Ovary (tissue), 9 donors: ENCODE results near the gene PRLR. TPM values are rescaled to one million over a fixed set of nuclear protein-coding genes. Genes with fewer than 3 reads are reported as not detected.

ENCODE experiments used
- DNase-seq, 5 donors: peaks; one replicate each; pipeline ENCODE4 v3.0.0-alpha.2; 2019 to 2020
- H3K27ac ChIP-seq, 2 donors: fragments of 200-600 bp; one replicate each; pipeline versions ENCODE4 v1.5.1 to v1.8.0; 2019 to 2022
- H3K27me3 ChIP-seq: fragments of 200-600 bp; one replicate; pipeline ENCODE4 v1.8.0; 2022
- H3K36me3 ChIP-seq: fragments of 200-600 bp; sonication (generic); one replicate; pipeline ENCODE4 v1.5.1; 2019
- H3K4me1 ChIP-seq: one replicate; pipeline ENCODE4 v1.8.1; 2013; ENCODE audit warnings: mild to moderate bottlenecking, moderate library complexity; ENCODE audit not compliant: insufficient read depth
- H3K4me3 ChIP-seq: fragments of 200-600 bp; sonication (generic); one replicate; pipeline ENCODE4 v1.5.1; 2017
- H3K9me3 ChIP-seq, 2 donors: fragments of 200-600 bp in 1 of 2; sonication (generic) in 1 of 2; one replicate each; pipeline versions ENCODE4 v1.5.1 to v1.8.1; 2013 to 2019; ENCODE audit warnings: mild to moderate bottlenecking in 1 of 2, moderate library complexity in 1 of 2
- EP300 ChIP-seq: sonication (generic); formaldehyde crosslinking; IDR thresholded peaks from one replicate; pipeline ENCODE4 v1.6.1; 2017; ENCODE audit warnings: antibody characterized with exemption
- POLR2A ChIP-seq: fragments of 450-650 bp; IDR thresholded peaks from one replicate; pipeline ENCODE4 v1.6.1; 2017; ENCODE audit warnings: antibody characterized with exemption, mild to moderate bottlenecking, moderate library complexity
- WGBS, 3 donors: extraction: QIAGEN DNeasy Blood & Tissue Kit in 1 of 3; methylation state at CpG; one replicate each; pipeline versions ENCODE4 v1.1.5 to v1.1.7; 2013 to 2017; 5-methylcytosine and 5-hydroxymethylcytosine counted together
- intact Hi-C, 4 donors: fragments of 100-400 bp; cut with DNase I; formaldehyde crosslinking; loops; one replicate each; pipeline versions ENCODE4 v1.11.0 to v1.15.1; 2022 to 2023
- polyA plus RNA-seq, 2 donors: library from polyadenylated mRNA; stranded (reverse); fragments of 200-250 nt in 1 of 2; fragments of 350-450 nt in 1 of 2; fragmentation: Illumina TruSeq in 1 of 2; extraction: RNeasy Lipid Tissue Mini Kit (QIAGEN cat#74804) in 1 of 2; gene quantifications; one replicate each; pipeline ENCODE4 v1.2.3, GENCODE V29; 2013 to 2014
- total RNA-seq, 7 donors: library from RNA; depleted of rRNA in 2 of 7; stranded (reverse); fragments of >200 nt in 2 of 7; fragmentation: NEBNext Ultra II Directional in 3 of 7; extraction: Animal tissue kit (Norgen Biotek cat#: 25700) in 3 of 7; gene quantifications; one replicate each; pipeline versions ENCODE4 v1.1.0 to v1.2.4, GENCODE V29; 2016 to 2023
- TF ChIP-seq, protein P1 (sequence below), 3 donors: fragments of 450-650 bp in 2 of 3; fragments of 200-600 bp in 1 of 3; IDR thresholded peaks; one replicate each; pipeline versions ENCODE4 v1.5.1 to v1.8.0; 2016 to 2022; ENCODE audit warnings: antibody characterized with exemption in 3 of 3, mild to moderate bottlenecking in 1 of 3
- donor health status: DM: no; HTN: no; CAD: no; lungs with moderate emphysema.
- donor health status: DM: no; HTN: no; CAD: no.
- donor health status: Bipolar disorder and iron deficiency.
- donor health status: DM: yes; HTN: yes; CAD: no.
- donor health status: DM: no; HTN: no; CAD: no.
- donor health status: DM: yes; HTN: yes; CAD: no.

PRLR gene
- total and polyA plus RNA-seq, 9 donors, result 1.8 to 24.5 (median 8.1) TPM

DNA sequence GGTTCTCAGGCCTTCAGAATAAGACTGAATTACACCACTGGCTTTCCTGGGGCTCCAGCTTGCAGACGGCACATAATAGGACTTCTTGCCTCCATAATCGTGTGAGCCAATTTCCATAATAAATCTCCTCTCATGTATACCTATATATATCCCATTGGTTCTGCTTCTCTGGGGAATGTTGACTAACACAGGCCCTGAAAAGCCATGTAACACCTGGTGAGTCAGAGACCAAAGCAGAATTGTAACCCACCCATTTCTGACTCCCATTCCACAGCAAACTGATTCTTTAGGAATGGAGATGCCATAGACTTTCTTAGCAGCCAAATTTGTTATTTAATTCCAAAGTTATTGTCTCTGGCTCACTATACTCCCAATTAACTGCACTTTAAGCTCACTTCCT is 97.1 kb downstream of the PRLR start:
- no peak for DNase-seq
- 96 to 100% (median 98%) methylated on average over 2 of the region's 2 CpGs for WGBS, 3 donors
- Histone ChIP-seq H3K36me3 (no peaks in the 10 kb centered on the region), H3K4me1 (peaks cover 2% of the 10 kb centered on the region), H3K9me3 (no peaks in the 10 kb centered on the region), H3K4me3 (no peak overlapping the region), H3K27ac (no peak overlapping the region), H3K27me3 (no peaks in the 10 kb centered on the region)
- intact Hi-C loops, result no loop called here
- TF ChIP-seq EP300, result no peak
- no peak for TF ChIP-seq POLR2A
- TF ChIP-seq, protein P1, sequence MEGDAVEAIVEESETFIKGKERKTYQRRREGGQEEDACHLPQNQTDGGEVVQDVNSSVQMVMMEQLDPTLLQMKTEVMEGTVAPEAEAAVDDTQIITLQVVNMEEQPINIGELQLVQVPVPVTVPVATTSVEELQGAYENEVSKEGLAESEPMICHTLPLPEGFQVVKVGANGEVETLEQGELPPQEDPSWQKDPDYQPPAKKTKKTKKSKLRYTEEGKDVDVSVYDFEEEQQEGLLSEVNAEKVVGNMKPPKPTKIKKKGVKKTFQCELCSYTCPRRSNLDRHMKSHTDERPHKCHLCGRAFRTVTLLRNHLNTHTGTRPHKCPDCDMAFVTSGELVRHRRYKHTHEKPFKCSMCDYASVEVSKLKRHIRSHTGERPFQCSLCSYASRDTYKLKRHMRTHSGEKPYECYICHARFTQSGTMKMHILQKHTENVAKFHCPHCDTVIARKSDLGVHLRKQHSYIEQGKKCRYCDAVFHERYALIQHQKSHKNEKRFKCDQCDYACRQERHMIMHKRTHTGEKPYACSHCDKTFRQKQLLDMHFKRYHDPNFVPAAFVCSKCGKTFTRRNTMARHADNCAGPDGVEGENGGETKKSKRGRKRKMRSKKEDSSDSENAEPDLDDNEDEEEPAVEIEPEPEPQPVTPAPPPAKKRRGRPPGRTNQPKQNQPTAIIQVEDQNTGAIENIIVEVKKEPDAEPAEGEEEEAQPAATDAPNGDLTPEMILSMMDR (IDR thresholded peaks at IDR 0.05), result no peak

DNA sequence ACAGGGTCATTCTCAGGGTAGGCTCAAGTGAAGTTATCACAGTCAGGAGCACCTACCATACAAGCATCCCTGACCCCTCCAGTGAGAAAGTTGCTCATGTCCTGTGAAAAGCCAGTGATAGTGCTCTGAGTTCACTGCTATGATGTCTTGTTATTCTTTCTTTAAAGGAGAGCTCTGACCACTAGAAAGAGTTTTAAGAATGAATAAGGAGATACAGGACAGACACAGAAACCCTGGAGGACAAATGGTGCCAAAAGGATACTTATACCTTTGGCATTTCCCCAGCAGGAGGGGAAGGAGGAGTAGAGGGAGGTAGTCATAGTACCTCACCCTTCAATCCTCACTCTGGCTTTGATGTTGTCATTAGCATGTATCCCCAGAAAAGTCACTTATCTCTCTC is 98.6 kb downstream of the PRLR start:
- DNase-seq, result no peak
- no peak overlapping the region for H3K4me3 ChIP-seq
- peaks cover 2% of the 10 kb centered on the region for H3K4me1 ChIP-seq
- H3K9me3 ChIP-seq, result no peaks in the 10 kb centered on the region
- TF ChIP-seq, protein P1 (IDR thresholded peaks at IDR 0.05), result no peak
- TF ChIP-seq POLR2A (no peak), EP300 (no peak)
- H3K27ac ChIP-seq, result no peak overlapping the region
- H3K36me3 ChIP-seq, result no peaks in the 10 kb centered on the region
- H3K27me3 ChIP-seq, result no peaks in the 10 kb centered on the region
- intact Hi-C loops, result no loop called here

DNA sequence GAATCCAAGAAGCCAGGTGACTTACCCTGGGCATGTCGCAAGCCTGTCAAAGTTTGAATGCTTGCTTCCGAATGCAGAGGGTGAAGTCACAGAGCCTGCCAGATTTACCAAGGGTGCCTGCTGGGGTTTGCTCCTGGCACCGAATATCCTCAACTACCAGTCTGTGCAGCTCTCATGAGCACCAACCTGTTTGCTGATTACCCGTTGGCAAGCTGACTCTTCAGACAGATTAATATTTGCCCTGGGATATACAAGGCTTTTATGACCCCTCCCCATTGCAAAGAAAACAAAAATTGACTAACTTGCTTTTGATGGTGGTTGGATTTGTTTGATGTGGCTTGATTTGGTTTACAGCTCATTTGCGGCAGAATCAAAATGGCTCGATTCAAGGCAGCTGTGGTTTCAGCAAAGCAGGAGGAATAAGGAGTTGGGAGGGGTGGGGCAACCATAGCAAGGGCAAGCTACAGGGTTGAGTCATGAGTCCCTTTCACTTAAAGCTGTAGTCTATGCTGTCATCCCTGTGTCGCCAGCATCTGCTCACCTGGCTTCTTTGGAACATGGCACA is 100.3 kb downstream of the PRLR start:
- TF ChIP-seq POLR2A, result no peak
- no peak for TF ChIP-seq EP300
- TF ChIP-seq, protein P1 (IDR thresholded peaks at IDR 0.05), result no peak
- 89 to 95% (median 95%) methylated on average over 7 of the region's 7 CpGs for WGBS, 3 donors
- Histone ChIP-seq H3K27me3 (no peaks in the 10 kb centered on the region), H3K4me1 (peaks cover 1% of the 10 kb centered on the region), H3K4me3 (no peak overlapping the region), H3K36me3 (no peaks in the 10 kb centered on the region), H3K27ac (no peak overlapping the region), H3K9me3 (no peaks in the 10 kb centered on the region)
- intact Hi-C loops, result no loop called here
- DNase-seq, result no peak

DNA sequence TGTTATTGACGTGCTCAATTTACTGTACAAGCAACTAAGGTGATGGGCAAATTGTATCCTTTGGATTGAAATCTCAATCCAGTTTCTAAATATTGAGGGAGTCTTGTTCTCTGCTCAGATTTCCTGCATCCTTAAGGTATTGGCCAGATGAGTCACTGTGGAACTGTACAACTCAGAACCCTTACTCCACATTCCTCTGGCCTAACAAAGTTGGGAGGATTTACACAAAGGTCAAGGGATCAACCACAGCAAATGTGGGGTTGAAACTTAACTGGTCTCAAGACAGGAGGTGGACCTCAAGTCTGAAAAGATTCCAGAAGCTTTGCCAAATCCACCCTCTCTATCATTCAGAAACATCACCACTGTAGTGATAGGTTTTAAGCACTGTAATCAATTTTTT is 101.0 kb downstream of the PRLR start:
- Histone ChIP-seq H3K9me3 (no peaks in the 10 kb centered on the region), H3K4me1 (peaks cover 1% of the 10 kb centered on the region), H3K27ac (no peak overlapping the region), H3K4me3 (no peak overlapping the region), H3K27me3 (no peaks in the 10 kb centered on the region), H3K36me3 (no peaks in the 10 kb centered on the region)
- no peak for DNase-seq
- no peak for TF ChIP-seq POLR2A
- no peak for TF ChIP-seq EP300
- TF ChIP-seq, protein P1 (IDR thresholded peaks at IDR 0.05), result no peak
- WGBS, 3 donors, result 70 to 79% (median 76%) methylated on average over 1 of the region's 1 CpG
- intact Hi-C loops, result no loop called here
